NCI-H1048 (cell line): Measurements from ENCODE around the gene EIF3J.
"Not testable (repeated sequence)": the region's sequence is repeated elsewhere in the genome, so short reads cannot be mapped to it uniquely, and the experiment has no call there.

Experiments
- DNase-seq: peaks from one replicate; lab custom pipeline; 2025; lab: John Stamatoyannopoulos, UW

EIF3J gene

GRCh38 chr15:44541282-44541958 is 4.5 kb downstream of the EIF3J start:
- DNase-seq: no peak

GRCh38 chr15:44542596-44542995 is 5.6 kb downstream of the EIF3J start:
- DNase-seq: no peak

- DNase-seq: not testable (repeated sequence)
Observed at GRCh38 chr15:44544745-44545144, 7.8 kb downstream of the EIF3J start.

GRCh38 chr15:44545913-44546802 is 9.2 kb downstream of the EIF3J start:
- DNase-seq: no peak

GRCh38 chr15:44549152-44549551 is 12.2 kb downstream of the EIF3J start:
- DNase-seq: not testable (repeated sequence)

GRCh38 chr15:44550256-44550655 is 13.3 kb downstream of the EIF3J start:
- DNase-seq: no peak

GRCh38 chr15:44550734-44551133 is 13.8 kb downstream of the EIF3J start:
- no peak for DNase-seq

GRCh38 chr15:44554934-44555723 is 18.2 kb downstream of the EIF3J start:
- no peak for DNase-seq

- DNase-seq: not testable (repeated sequence)
Observed at GRCh38 chr15:44560926-44561325, 24.0 kb downstream of the EIF3J start.

- no peak for DNase-seq
Observed at GRCh38 chr15:44565387-44566154, 28.6 kb downstream of the EIF3J start.

- no peak for DNase-seq
Observed at GRCh38 chr15:44566155-44566540, 29.2 kb downstream of the EIF3J start.

- no peak for DNase-seq
Observed at GRCh38 chr15:44568338-44568737, 31.4 kb downstream of the EIF3J start.

GRCh38 chr15:44569316-44569715 is 32.4 kb downstream of the EIF3J start:
- DNase-seq: no peak

- no peak for DNase-seq
Observed at GRCh38 chr15:44570361-44570760, 33.4 kb downstream of the EIF3J start.

GRCh38 chr15:44573386-44573785 is 36.4 kb downstream of the EIF3J start:
- no peak for DNase-seq

GRCh38 chr15:44574734-44575133 is 37.8 kb downstream of the EIF3J start:
- DNase-seq: no peak

- no peak for DNase-seq
Observed at GRCh38 chr15:44580105-44580504, 43.2 kb downstream of the EIF3J start.

- no peak for DNase-seq
Observed at GRCh38 chr15:44584162-44584749, 47.3 kb downstream of the EIF3J start.

- DNase-seq: no peak
Observed at GRCh38 chr15:44585633-44586032, 48.7 kb downstream of the EIF3J start.

- no peak for DNase-seq
Observed at GRCh38 chr15:44588541-44588940, 51.6 kb downstream of the EIF3J start.

- DNase-seq: no peak
Observed at GRCh38 chr15:44591326-44591725, 54.4 kb downstream of the EIF3J start.
